GM23248 (cell line): ENCODE data around the gene ETS1. TPM values are rescaled to one million over a fixed set of nuclear protein-coding genes. Genes with fewer than 3 reads are reported as not detected.

Experiments used
- DNase-seq: peaks from one replicate; pipeline ENCODE4 v3.0.0-alpha.2; 2015
- H2AFZ ChIP-seq: fragments of 200-600 bp; sonication (generic); 2 replicates; pipeline ENCODE4 v1.6.1; 2016; ENCODE audit warnings: antibody characterized with exemption
- H3F3A ChIP-seq: fragments of 200-600 bp; sonication (generic); 2 replicates; pipeline ENCODE4 v1.6.1; 2016; ENCODE audit warnings: mild to moderate bottlenecking, antibody characterized with exemption, mixed run types; ENCODE audit not compliant: insufficient read depth
- H3K27ac ChIP-seq: fragments of 200-600 bp; sonication (generic); 2 replicates; pipeline ENCODE4 v1.5.1; 2016; ENCODE audit warnings: mild to moderate bottlenecking
- H3K27me3 ChIP-seq: fragments of 200-600 bp; sonication (generic); replicated peaks from 2 replicates; pipeline ENCODE4 v1.6.1; 2016; ENCODE audit warnings: mild to moderate bottlenecking; ENCODE audit not compliant: insufficient read depth
- H3K36me3 ChIP-seq: fragments of 200-600 bp; sonication (generic); 2 replicates; pipeline ENCODE4 v1.6.1; 2016; ENCODE audit warnings: low read depth, mild to moderate bottlenecking
- H3K4me1 ChIP-seq: fragments of 200-600 bp; sonication (generic); 2 replicates; pipeline ENCODE4 v1.6.1; 2016; ENCODE audit warnings: mild to moderate bottlenecking; ENCODE audit not compliant: insufficient read depth
- H3K4me2 ChIP-seq: fragments of 200-600 bp; sonication (generic); one replicate; pipeline ENCODE4 v1.6.1; 2016; ENCODE audit warnings: mild to moderate bottlenecking; ENCODE audit not compliant: unreplicated experiment
- H3K4me3 ChIP-seq: fragments of 200-600 bp; sonication (generic); 2 replicates; pipeline ENCODE4 v1.5.1; 2016; ENCODE audit warnings: mild to moderate bottlenecking
- H3K79me2 ChIP-seq: fragments of 200-600 bp; sonication (generic); 2 replicates; pipeline ENCODE4 v1.6.1; 2016; ENCODE audit warnings: mild to moderate bottlenecking; ENCODE audit not compliant: insufficient read depth
- H3K9ac ChIP-seq: fragments of 200-600 bp; sonication (generic); 2 replicates; pipeline ENCODE4 v1.6.1; 2016; ENCODE audit warnings: mild to moderate bottlenecking
- H3K9me2 ChIP-seq: fragments of 200-600 bp; sonication (generic); 2 replicates; pipeline ENCODE4 v1.6.1; 2016; ENCODE audit warnings: mixed run types, mild to moderate bottlenecking, moderate library complexity; ENCODE audit not compliant: insufficient read depth
- H3K9me3 ChIP-seq: fragments of 200-600 bp; sonication (generic); one replicate; pipeline ENCODE4 v1.6.1; 2017; ENCODE audit warnings: low read depth
- H4K20me1 ChIP-seq: fragments of 200-600 bp; sonication (generic); 2 replicates; pipeline ENCODE4 v1.6.0; 2016; ENCODE audit not compliant: insufficient read depth
- EZH2 ChIP-seq: fragments of 200-600 bp; sonication (generic); IDR thresholded peaks from 2 replicates; pipeline ENCODE4 v1.6.1; 2018; ENCODE audit warnings: antibody characterized with exemption, mild to moderate bottlenecking; ENCODE audit not compliant: insufficient read depth, poor library complexity, severe bottlenecking
- EZH2phosphoT487 ChIP-seq: fragments of 200-600 bp; sonication (generic); IDR thresholded peaks from 2 replicates; pipeline ENCODE4 v1.6.1; 2018; ENCODE audit warnings: antibody characterized with exemption, moderate library complexity, mild to moderate bottlenecking, low read depth; ENCODE audit not compliant: insufficient read depth
- WGBS, 2 experiments: methylation state at CpG; one replicate each; pipeline ENCODE4 v1.1.6; 2015 to 2017; ENCODE audit warnings: low lambda C conversion rate in 2 of 2, low coverage in 1 of 2; ENCODE audit errors: missing lambda C conversion rate in 2 of 2; 5-methylcytosine and 5-hydroxymethylcytosine counted together
- in situ Hi-C: fragments of 300-500 bp; cut with MboI; formaldehyde crosslinking; loops from 2 replicates; pipeline ENCODE4 v1.15.0; 2020
- polyA plus RNA-seq: library from polyadenylated mRNA; unstranded; fragments of >200 nt; fragmentation: Nextera tagmentation; extraction: Ambion mirVana; gene quantifications from 2 replicates; pipeline ENCODE4 v1.2.1, GENCODE V29; 2016
- total RNA-seq: library from RNA; depleted of rRNA; stranded (reverse); fragments of >200 nt; shearing (Covaris generic); gene quantifications from 2 replicates; pipeline ENCODE4 v1.2.3, GENCODE V29; 2014

Gene ETS1
- total and polyA plus RNA-seq, 2 experiments from 2014 or later = 19.9 to 61.0 TPM

GRCh38 chr11:128473636-128474035, 113.7 kb downstream of the ETS1 start:
- Histone ChIP-seq H3K79me2 (peaks cover 100% of the 10 kb centered on the region), H3K4me1 (peaks cover 63% of the 10 kb centered on the region), H4K20me1 (no peaks in the 10 kb centered on the region), H3K36me3 (peaks cover 69% of the 10 kb centered on the region), H3K27ac (peak overlapping the region; percentile 67), H2AFZ (no peak overlapping the region), H3K4me3 (no peak overlapping the region), H3K9me2 (no peaks in the 10 kb centered on the region), H3K27me3 (no peaks in the 10 kb centered on the region), H3K4me2 (peak overlapping the region; percentile 45), H3K9ac (peak overlapping the region; percentile 40), H3F3A (peaks cover 76% of the 10 kb centered on the region), H3K9me3 (no peaks in the 10 kb centered on the region)
- peak; percentile 63 for DNase-seq
- 50 to 52% methylated on average over 4 of the region's 4 CpGs for WGBS, 2 experiments
- in situ Hi-C loops = no loop called here
- TF ChIP-seq EZH2 (no peak), EZH2phosphoT487 (no peak)

- H3K4me1 ChIP-seq = peaks cover 69% of the 10 kb centered on the region
Measured at GRCh38 chr11:128472128-128473089, 114.9 kb downstream of the ETS1 start.

GRCh38 chr11:128471138-128471661, 116.2 kb downstream of the ETS1 start:
- Histone ChIP-seq H3K27me3 (no peaks in the 10 kb centered on the region), H3K79me2 (peaks cover 98% of the 10 kb centered on the region), H3K4me1 (peaks cover 76% of the 10 kb centered on the region), H3K4me3 (no peak overlapping the region), H3F3A (peaks cover 83% of the 10 kb centered on the region), H3K4me2 (no peak overlapping the region), H3K36me3 (peaks cover 52% of the 10 kb centered on the region), H3K9me3 (no peaks in the 10 kb centered on the region), H3K27ac (0 out of 2 replicates have a peak overlapping the region, but pooled peaks have one; percentile 2), H3K9me2 (no peaks in the 10 kb centered on the region), H4K20me1 (no peaks in the 10 kb centered on the region), H3K9ac (0 out of 2 replicates have a peak overlapping the region, but pooled peaks have one; percentile 8), H2AFZ (no peak overlapping the region)
- 91 to 98% methylated on average over 3 of the region's 3 CpGs for whole genome bisulfite sequencing, 2 experiments
- no peak for DNase-seq
- in situ Hi-C loops = no loop called here
- TF ChIP-seq EZH2 (no peak), EZH2phosphoT487 (no peak)

More at GRCh38 chr11:128472128-128473089, 114.9 kb downstream of the ETS1 start:
- H3K27ac ChIP-seq = peak overlapping the region; percentile 67; the same call in 1 of the 2 replicates
- H3K9ac ChIP-seq = peak overlapping the region; percentile 40; the same call in 1 of the 2 replicates
- no peaks in the 10 kb centered on the region for H4K20me1 ChIP-seq
- in situ Hi-C loops = no loop called here
- H3K36me3 ChIP-seq = peaks cover 64% of the 10 kb centered on the region
- no peak overlapping the region for H3K4me3 ChIP-seq
- H3K27me3 ChIP-seq = no peaks in the 10 kb centered on the region
- H3K9me3 ChIP-seq = no peaks in the 10 kb centered on the region
- TF ChIP-seq EZH2 (no peak), EZH2phosphoT487 (no peak)
- 91% methylated on average over 11 of the region's 11 CpGs for WGBS, 2 experiments
- H2AFZ ChIP-seq = no peak overlapping the region
- peaks cover 79% of the 10 kb centered on the region for H3F3A ChIP-seq
- no peaks in the 10 kb centered on the region for H3K9me2 ChIP-seq
- H3K4me2 ChIP-seq = no peak overlapping the region
- peak; percentile 67 for DNase-seq
- peaks cover 98% of the 10 kb centered on the region for H3K79me2 ChIP-seq

- Histone ChIP-seq H3K79me2 (peaks cover 98% of the 10 kb centered on the region), H3K27ac (peak overlapping the region; percentile 93)
Measured at GRCh38 chr11:128470081-128470480, 117.3 kb downstream of the ETS1 start.

More at GRCh38 chr11:128470081-128470480, 117.3 kb downstream of the ETS1 start:
- Histone ChIP-seq H3K9ac (no peak overlapping the region), H3F3A (peaks cover 80% of the 10 kb centered on the region), H3K9me2 (no peaks in the 10 kb centered on the region), H3K4me3 (no peak overlapping the region), H2AFZ (no peak overlapping the region), H3K36me3 (peaks cover 52% of the 10 kb centered on the region), H3K9me3 (no peaks in the 10 kb centered on the region), H4K20me1 (no peaks in the 10 kb centered on the region), H3K4me2 (no peak overlapping the region), H3K4me1 (peaks cover 73% of the 10 kb centered on the region), H3K27me3 (no peaks in the 10 kb centered on the region)
- DNase-seq = no peak
- TF ChIP-seq EZH2 (no peak), EZH2phosphoT487 (no peak)
- in situ Hi-C loops = no loop called here
- WGBS, 2 experiments = 69 to 72% methylated on average over 5 of the region's 5 CpGs
